Stimulated activated CD4-positive, alpha-beta T cell treated with anti-CD3 and anti-CD28 coated beads, Interleukin-1b, Interleukin-23, amount 100 ng/mL, for 24 hours (primary cell): ENCODE measurements around the gene SIL1.
"Not testable (repeated sequence)": the region's sequence is repeated elsewhere in the genome, so short reads cannot be mapped to it uniquely, and the experiment has no call there.

Experiments
- DNase-seq, 4 experiments: peaks; one replicate each; pipeline ENCODE4 v3.0.0-alpha.2; 2020; ENCODE audit warnings: low read depth in 4 of 4, low spot score in 1 of 4

The SIL1 gene

DNA sequence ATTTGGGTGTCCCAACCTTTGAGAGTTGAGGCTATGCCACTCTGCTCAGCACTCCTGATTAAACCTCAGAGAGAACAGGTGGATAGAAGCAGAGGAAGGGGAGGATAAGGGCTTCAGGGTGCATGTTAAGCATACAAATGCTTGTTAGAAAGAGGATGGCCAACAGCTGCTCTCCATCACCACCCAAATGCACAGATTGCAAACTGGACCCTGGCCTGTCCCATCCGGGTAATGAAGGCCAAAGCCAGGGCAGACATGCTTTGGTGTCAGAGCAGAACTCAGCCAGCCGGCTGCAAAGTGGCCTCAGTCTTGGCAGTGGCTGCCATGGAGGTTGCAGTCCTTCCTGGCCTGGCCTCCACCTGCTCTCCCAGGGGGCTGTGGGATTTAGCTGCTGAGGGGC lies 84.3 kb downstream of the SIL1 start:
- no peak for DNase-seq

DNA sequence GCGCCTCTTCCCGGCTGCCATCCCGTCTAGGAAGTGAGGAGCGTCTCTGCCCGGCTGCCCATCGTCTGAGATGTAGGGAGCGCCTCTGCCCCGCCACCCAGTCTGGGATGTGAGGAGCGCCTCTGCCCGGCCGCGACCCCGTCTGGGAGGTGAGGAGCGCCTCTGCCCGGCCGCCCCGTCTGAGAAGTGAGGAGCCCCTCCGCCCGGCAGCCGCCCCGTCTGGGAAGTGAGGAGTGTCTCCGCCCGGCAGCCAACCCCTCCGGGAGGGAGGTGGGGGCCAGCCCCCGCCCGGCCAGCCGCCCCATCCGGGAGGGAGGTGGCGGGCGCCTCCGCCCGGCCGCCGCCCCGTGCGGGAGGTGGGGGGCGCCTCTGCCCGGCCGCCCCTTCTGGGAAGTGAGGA lies 85.8 kb downstream of the SIL1 start:
- not testable (repeated sequence) for DNase-seq

DNA sequence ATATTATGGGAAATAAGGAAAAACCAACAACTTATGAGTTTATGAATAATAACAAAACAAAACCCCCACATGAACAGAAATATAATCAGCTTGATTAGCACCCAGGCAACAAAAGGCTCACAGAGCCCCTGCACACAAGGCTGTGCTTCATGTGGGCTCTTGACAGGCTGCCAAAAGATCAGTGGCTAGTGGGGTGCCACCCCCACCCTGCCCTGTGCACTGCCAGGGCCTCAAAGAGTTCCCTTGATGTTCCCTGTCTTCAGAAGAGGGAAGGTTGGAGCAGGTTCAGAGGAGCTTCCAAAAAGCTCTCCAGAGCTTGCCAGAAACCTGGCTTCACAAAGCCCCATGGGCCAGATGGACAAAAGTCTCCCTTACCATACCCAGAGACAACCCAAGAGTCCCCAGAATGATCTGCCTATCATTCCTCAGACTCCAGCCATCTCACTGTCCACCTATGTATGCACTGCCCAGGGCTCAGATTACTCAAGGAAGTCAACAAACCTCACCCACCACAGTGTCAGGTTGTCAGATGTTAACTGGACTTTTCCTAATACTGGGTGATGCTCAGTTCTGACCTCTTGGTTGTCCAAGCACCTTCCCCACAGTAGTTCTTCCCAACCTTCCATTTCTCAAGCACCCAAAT lies 87.5 kb downstream of the SIL1 start:
- DNase-seq = no peak

DNA sequence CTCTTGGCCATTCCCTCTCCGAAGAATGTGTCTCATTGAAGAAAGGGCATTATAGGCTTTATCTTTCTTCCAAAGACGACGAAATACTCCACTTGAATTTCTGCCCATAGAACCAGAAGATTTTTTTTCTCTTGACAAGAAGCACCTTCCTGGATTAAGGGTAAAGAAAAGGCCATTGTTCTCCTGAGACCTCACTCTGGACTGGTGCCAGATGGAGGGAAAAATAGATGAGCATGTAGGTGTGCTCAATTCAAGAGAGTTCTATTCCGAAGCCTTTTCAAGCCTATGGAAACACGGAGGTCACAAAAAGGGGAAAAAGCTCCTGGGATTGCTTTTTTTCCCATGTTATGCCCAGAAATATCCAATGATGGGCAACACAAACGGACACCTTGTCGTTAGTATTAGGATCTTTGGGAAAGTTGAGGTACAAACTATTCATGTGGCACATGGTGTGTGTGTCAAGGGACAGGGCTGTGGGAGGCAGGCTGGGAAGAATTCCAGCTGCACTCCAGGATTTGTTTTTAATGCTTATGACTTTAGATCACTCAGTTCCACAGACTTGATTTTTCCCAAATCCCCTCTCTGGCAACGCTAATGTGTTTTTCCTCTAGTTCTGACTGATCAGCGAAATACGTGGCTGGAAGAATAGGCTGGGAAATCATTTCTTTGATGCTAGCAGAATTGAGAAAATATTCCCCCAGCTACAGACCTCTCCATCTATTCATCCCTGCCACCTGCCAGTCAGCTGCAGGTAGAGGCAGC lies 89.9 kb downstream of the SIL1 start:
- no peak for DNase-seq

DNA sequence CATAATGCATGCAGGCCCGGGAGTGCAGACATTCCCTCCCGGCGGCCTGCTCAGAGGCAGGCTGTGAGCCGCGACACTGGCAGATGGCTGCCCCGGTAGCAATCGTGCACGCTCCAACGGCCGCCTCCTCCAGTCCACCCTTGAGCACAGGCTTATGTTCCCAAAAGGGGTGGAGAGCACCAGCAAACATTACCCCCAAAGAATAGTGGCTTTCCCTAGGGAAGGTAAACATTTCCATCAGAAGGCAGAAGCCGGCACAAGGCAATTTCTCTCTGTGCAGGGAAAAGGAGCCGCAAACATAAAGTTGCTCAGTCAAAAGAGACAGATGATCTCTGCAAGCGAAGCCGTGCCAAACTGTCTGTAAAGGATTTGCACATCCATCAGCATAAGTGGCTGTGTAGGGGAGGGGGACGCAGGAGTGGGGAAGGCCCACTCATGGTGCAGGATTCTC lies 92.5 kb downstream of the SIL1 start:
- DNase-seq = no peak

DNA sequence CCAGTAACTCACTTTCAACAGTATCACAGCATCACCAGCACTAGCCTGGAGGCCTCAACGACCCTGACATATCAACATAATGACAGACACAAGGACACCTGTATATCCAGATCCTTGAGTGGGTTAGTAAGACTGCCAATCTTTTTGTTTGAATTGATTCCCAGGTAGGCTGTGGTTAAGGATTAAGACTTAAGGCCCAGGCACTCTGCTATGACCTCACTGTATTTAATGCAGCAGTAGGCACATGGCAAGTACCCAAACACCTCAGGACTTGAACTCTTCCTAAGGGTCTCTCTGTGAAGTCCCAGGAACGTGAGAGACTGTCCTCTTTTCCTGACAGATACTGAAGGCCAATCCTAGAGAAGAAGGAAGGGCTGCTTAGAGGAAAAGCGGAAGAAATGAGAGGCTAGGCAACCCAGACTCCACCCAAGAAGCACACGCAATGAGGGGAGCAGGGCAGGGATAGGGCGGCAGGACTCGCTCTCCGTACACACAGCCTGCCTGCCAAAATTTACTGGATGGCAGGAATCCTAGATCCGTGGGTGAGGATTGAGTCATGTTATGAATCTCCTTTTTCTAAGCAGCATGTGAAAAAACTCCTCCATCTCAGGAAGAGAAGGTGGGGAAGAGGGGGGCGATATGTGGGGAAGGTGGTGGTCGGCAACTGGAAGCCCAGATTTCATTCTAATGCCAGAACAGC lies 93.4 kb downstream of the SIL1 start:
- no peak for DNase-seq

DNA sequence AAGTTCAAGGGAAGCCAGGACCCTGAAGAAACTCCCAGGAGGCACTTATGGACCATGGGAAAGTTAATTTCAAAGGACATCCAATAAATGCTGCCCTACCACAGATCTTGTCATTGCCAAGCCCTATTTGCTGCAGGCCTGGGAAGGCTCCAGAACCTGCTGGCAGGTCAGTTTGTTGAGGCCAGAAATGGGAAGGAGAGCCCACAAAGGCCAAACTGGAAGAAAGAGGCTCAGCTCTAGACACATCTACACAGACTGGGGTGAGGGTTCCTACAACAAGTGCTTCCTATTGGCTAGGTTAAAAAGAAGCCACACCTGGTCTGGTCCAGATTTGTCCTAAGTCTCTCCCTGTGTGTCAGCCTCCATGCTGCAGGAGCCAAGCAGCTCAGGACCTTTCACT lies 94.4 kb downstream of the SIL1 start:
- DNase-seq = no peak

DNA sequence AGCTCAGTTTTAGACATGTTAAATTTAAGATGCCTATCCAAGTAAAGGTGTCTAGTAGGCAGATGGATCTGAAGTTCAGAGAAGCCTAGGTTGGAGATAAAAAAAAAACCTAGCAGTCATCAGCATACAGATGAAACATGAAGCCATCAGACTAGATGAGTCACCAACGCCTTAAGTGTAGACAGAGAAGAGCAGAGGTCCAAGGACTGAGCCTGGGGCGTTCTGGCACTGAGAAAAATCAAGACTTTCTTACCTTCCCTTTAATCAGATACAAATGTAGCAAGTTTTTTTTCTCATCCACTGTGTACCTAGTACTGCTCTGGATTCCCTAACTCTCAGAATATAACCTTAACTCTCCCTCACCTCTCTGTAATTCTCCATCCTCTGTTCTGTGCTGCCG lies 97.3 kb downstream of the SIL1 start:
- no peak for DNase-seq

DNA sequence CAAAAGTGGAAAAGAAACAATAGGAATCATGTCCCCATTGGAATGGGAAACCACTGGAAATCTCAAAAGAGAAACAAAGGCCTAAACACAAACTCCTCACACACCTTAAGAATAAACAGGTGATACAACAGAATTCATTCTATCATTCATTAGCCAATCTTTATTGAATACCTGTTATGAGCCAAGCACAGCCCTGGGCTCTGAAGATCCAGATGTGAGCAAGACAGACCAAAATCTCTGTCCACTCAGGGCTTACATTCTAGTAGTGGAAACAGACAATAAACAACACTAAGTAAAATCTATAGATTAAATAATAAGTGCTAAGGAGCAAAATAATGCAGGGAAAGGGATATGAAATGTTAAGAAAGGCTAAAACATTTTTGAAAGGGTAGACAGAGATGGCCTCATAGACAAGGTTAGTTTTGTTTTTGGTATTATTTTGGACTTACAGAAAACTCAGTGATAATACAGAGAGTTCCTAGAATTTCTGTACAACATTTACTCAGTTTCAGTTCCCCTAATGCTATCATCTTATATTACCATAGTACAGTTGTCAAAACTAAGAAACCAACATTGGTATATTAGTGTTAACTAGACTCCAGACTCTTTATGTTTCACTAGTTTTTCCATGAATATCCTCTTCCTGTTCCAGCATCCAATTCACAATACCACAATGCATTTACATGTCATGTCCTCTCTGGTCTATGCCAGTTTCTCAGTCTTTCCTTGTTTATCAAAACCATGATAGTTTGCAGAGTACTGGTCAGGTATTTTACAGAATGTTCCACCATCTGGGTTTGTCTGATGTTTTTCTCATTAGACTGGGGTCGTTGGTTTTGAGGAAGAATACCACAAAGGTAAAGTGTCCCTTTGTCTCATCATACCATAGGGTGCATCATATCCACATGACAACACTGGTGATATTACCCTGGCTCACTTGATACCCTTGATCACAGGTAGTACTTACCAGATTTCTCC lies 103.7 kb downstream of the SIL1 start:
- no peak for DNase-seq

DNA sequence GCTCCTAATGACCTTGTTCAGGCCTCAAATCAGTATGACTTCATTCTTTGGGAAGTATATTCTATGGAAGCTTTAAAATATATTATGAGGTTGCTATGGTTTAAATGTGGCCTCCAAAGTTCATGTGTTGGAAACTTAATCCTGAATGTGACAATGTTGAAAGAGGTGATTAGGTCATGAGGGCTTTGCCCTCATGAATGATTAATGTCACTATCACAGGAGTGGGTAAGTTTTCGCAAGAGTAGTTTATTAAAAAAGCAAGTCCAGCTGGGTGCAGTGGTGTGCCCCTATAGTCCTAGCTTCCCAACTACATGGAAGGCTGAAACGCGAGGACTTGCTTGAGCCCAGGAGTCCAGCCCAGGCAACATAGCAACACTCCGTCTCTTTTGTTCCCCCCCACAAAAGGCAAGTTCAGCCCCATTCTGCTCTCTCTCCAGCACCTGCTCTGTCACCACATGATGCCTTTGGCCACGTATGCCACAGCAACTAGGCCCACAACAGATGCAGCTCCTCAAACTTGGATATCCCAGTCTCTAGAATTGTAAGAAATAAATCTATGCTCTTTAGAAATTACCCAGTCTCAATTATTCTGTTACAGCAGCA lies 105.3 kb downstream of the SIL1 start:
- DNase-seq = no peak

DNA sequence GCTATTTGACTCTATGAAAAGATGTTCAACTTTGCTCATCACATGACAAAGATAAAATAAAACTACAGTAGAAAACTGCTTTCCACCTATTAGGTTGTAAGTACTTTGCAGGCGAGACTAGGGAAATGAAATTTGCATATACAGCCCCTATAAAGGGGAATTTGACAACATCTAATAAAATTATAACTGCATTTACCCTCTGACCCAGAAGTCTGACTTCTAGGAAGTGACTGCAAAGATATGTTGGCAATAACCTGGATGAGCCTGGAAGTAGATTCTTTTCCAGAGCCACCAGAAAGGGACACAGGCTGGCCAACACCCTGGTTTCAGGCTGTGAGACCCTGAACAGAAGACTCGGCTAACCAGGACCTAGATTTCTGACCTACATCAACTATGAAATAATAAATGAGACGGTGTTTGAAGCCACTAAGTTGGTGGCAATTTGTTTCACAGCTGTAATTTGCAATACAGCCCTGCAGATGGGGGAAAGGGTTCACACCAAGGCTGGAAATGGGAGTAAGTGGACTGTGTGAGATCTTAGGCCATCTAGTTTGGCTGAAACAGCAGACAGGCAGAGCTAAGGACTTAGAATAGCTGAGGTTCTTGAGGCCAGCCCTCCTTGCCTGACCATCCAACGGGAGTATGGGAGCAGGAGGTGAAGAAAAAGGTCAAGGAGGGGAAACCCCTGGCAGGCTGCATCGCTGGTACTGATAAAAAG lies 106.6 kb downstream of the SIL1 start:
- DNase-seq = no peak

DNA sequence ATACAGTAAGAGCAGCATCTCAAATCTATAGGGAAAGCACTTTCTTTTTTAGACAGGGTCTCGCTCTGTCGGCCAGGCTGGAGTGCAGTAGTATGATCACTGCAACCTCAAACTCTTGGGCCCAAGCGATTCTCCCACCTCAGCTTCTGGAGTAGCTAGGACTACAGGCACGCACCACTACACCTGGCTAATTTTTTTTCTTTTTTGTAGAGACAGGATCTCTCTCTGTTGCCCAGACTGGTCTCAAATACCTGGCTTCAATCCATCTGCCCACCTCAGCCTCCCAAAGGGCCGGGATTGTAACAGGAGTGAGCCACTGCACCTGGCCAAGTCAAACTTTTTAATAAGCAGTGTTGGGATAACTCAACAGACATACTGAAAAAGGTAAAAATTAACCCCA lies 107.6 kb downstream of the SIL1 start:
- DNase-seq = no peak

DNA sequence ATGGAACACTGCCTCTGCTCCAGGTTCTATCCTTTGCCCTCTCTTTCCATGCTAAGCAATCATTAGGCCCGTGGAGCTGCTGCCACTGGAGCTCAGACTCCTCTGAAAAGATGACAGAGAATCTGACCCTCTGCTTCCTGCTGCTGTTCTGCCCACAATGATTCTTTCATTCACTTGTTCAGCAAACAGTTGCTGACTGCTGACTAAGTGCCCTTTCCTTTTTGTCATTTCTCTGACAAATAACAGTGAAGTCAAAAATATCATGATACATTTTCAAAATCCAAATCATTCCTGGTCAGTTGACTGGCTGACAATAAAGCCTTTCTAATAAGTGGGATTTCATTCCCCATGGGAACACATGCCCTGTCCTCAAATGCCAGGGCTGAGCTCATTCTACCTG lies 110.1 kb downstream of the SIL1 start:
- DNase-seq = no peak

DNA sequence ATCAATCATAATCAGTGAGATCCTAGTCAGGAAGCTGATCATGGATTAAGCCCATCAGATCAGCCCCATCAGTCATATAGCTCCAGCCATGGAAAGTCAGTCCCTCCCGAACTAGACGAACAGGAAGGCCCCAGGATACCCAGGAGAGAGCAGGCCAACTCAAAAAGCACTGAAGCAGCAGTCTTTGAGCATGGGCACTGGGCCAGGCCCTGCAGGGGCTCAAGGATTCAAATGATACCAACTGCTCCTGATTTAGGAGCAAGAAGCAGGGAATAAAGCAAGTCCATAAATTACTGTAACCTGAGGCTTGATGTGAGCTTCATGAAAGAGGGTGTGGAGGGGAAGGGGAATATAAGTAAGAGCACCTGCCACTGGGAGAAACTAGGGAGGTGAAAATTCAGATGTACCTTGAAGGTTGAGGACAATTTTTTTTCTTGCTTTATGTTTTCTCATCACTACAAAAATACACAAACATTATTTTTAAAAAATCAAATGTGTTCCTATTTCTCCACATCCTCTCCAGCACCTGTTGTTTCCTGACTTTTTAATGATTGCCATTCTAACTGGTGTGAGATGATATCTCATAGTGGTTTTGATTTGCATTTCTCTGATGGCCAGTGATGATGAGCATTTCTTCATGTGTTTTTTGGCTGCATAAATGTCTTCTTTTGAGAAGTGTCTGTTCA lies 115.2 kb downstream of the SIL1 start:
- DNase-seq = no peak

DNA sequence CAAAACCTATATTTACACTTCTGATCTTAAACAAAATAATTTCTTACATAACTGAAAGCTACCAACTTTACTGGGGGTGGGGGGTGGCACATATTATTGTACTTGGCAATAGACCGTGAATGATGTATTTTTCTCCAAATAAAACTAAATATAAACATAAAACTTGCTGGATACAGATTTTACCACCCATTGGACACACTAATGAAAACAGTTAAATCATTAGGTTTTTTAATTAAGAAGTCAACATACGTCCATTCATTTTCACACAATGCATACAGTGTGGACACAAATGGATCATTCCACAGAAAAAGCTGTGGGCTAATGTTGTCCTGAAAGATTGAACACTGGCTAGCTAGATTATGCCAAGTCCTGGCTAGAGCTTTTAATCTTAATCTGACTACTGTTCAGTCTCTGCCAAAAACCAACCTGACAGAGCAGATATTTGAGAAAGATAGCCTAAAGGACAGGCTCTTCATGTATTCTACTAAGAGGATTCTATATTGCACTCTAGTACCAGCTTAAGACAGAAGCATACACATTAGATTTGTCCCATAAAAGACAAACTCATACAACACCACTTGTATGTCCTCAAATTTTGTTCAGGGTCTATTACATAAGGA lies 118.1 kb downstream of the SIL1 start:
- DNase-seq = no peak

DNA sequence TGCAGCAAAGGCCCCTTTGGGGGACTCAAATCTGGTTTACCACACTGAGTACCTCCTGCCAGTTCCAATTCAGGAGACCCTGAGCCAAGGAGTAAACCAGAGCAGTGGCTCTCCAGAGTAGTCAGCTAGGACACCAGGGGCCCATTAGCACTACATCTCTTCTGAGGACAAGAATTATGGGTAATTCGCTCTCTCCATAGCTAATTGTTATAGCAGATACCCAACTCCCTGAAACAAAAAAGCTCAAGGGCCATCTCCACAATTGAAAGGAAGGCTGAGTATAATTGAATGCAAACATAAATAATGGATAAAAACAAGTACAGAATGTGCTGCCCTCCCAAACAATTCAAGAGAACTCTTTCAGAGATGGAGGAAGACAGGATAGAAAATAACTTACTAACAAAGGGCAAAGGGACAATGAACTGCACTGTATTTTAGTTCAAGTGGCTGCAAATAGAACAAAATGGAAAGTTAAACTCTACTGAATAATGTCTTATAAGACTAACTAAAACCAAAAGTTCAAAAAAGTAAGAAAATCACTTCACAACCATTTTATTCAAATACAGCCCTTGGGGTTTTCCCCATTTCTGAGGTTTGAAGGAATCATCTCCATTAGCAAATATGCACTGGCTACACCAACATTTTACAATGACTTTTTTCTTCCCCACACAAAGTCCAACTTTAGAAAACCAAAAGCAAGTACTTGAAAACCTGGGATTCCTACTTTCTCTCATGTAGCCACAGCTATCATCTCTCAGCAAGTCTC lies 118.8 kb downstream of the SIL1 start:
- DNase-seq = no peak

DNA sequence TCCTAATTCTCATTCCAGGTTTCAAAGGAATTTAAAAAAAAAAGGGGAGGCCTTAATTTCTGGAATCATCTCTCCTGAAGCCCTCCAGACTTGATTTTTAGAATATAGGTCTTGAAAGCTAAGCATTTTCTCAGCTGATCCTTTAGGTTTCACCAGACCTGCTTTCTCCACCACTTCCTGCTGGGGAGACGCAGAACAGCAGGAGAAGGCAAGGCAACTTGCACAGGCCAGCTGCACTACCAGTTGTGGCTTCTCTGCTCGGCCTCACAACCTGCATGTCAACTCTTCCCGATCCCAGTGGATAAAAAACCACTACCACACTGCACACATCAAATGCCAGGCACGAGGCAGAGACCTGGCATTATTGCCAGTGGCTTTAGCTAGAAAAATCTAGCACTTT lies 119.8 kb downstream of the SIL1 start:
- no peak for DNase-seq

DNA sequence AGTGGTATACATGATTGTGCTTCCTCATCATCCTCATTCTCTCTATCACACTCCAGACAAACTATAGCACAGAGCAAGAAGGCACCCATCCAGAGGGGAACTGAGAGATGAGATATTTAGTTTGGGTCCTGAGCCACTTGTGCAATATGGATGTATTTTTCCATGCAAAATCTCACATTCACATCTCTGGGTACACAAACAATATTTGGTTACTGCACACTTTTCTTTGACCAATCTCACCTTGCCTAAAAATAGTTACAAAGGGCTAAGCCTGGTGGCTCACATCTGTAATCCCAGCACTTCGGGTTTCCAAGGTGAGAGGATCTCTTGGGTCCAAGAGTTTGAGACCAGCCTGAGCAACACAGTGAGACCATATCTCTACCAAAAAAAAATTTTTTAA lies 120.3 kb downstream of the SIL1 start:
- no peak for DNase-seq
